SK-N-SH (cell line): Measurements from ENCODE around the gene NOTUM. TPM values are rescaled to one million over a fixed set of nuclear protein-coding genes. Genes with fewer than 3 reads are reported as not detected.
A peak's percentile ranks its signal among the peaks of the same experiment; 100 is the strongest.

Source experiments
- CTCF ChIA-PET: fragments of 300-600, 350-600 bp; formaldehyde crosslinking; extraction: SDS; loops from one replicate; lab custom pipeline; 2021; lab: Yijun Ruan, JAX
- POLR2A ChIA-PET: fragments of 350-600 bp; sonication (Branson Sonifier 250); formaldehyde crosslinking; extraction: SDS; loops from one replicate; lab custom pipeline; 2020; ENCODE audit warnings: antibody characterized with exemption, inconsistent platforms; lab: Yijun Ruan, JAX
- DNase-seq: peaks from one replicate; pipeline ENCODE4 v3.0.0; 2012
- H2AFZ ChIP-seq: fragments of 200-600 bp; sonication (generic); 2 replicates; pipeline ENCODE4 v1.8.1; 2016; ENCODE audit warnings: antibody characterized with exemption, mild to moderate bottlenecking, low read depth
- H3F3A ChIP-seq: fragments of 200-600 bp; sonication (generic); replicated peaks from 2 replicates; pipeline ENCODE3; 2016; ENCODE audit warnings: antibody characterized with exemption, mild to moderate bottlenecking; ENCODE audit not compliant: insufficient read depth
- H3K27ac ChIP-seq, 2 experiments: fragments of 200-500 bp in 1 of 2; fragments of 200-600 bp in 1 of 2; sonication (Bioruptor generic) in 1 of 2; sonication (generic), shearing (Covaris generic) in 1 of 2; 2 replicates each; pipeline versions ENCODE4 v1.5.1 to v1.6.1; 2014 to 2016; ENCODE audit warnings: low read depth in 2 of 2, inconsistent platforms in 1 of 2, low read length in 1 of 2, mild to moderate bottlenecking in 1 of 2, mixed read lengths in 1 of 2
- H3K27me3 ChIP-seq: fragments of 200-600 bp; sonication (generic), shearing (Covaris generic); 2 replicates; pipeline ENCODE4 v1.6.1; 2016; ENCODE audit warnings: mixed run types; ENCODE audit not compliant: insufficient read depth
- H3K36me3 ChIP-seq, 2 experiments: fragments of 200-500 bp in 1 of 2; fragments of 200-600 bp in 1 of 2; sonication (Bioruptor generic) in 1 of 2; sonication (generic) in 1 of 2; replicated peaks in 1 of 2; 2 replicates each; pipeline versions ENCODE3 to v1.5.1; 2014 to 2016; ENCODE audit warnings: low read length in 1 of 2, mild to moderate bottlenecking in 1 of 2; ENCODE audit not compliant: insufficient read depth in 2 of 2, control insufficient read depth in 1 of 2
- H3K4me1 ChIP-seq, 2 experiments: fragments of 200-500 bp in 1 of 2; fragments of 200-600 bp in 1 of 2; sonication (Bioruptor generic) in 1 of 2; sonication (generic), shearing (Covaris generic) in 1 of 2; 2 replicates each; pipeline versions ENCODE4 v1.5.1 to v1.6.1; 2014 to 2016; ENCODE audit warnings: low read depth in 1 of 2, low read length in 1 of 2, mixed run types in 1 of 2; ENCODE audit not compliant: insufficient read depth in 2 of 2, control insufficient read depth in 1 of 2
- H3K4me2 ChIP-seq: fragments of 200-600 bp; sonication (generic), shearing (Covaris generic); 2 replicates; pipeline ENCODE4 v1.6.1; 2017; ENCODE audit warnings: mixed run types
- H3K4me3 ChIP-seq, 2 experiments: fragments of 200-500 bp in 1 of 2; fragments of 200-600 bp in 1 of 2; sonication (Bioruptor generic) in 1 of 2; sonication (generic), shearing (Covaris generic) in 1 of 2; 2 replicates each; pipeline versions ENCODE4 v1.5.1 to v1.8.1; 2014 to 2016; ENCODE audit warnings: low read depth in 2 of 2, inconsistent platforms in 1 of 2, low read length in 1 of 2, mild to moderate bottlenecking in 1 of 2, mixed read lengths in 1 of 2, moderate library complexity in 1 of 2
- H3K79me2 ChIP-seq: fragments of 200-600 bp; sonication (generic); 2 replicates; pipeline ENCODE4 v1.8.1; 2017; ENCODE audit warnings: mild to moderate bottlenecking; ENCODE audit not compliant: insufficient read depth
- H3K9ac ChIP-seq: fragments of 200-600 bp; sonication (generic); 2 replicates; pipeline ENCODE4 v1.6.1; 2017; ENCODE audit warnings: mixed run types
- H3K9me2 ChIP-seq: fragments of 200-600 bp; sonication (generic); 2 replicates; pipeline ENCODE4 v1.6.1; 2017; ENCODE audit warnings: mixed run types
- H3K9me3 ChIP-seq: fragments of 200-600 bp; sonication (generic); 2 replicates; pipeline ENCODE4 v1.6.1; 2017; ENCODE audit warnings: mixed run types, mild to moderate bottlenecking, moderate library complexity
- H4K20me1 ChIP-seq: fragments of 200-600 bp; sonication (generic); 2 replicates; pipeline ENCODE4 v1.6.1; 2017; ENCODE audit warnings: mild to moderate bottlenecking, mixed run types; ENCODE audit not compliant: insufficient read depth
- CHD2 ChIP-seq: fragments of 150-350 bp; IDR thresholded peaks from 2 replicates; pipeline ENCODE4 v1.6.1; 2018; ENCODE audit warnings: low read length; ENCODE audit not compliant: partially characterized antibody
- CTCF ChIP-seq: fragments of 200-600 bp; sonication (generic); IDR thresholded peaks from 2 replicates; pipeline ENCODE4 v1.6.1; 2017; ENCODE audit warnings: antibody characterized with exemption, mild to moderate bottlenecking, moderate library complexity
- EP300 ChIP-seq, 2 experiments: IDR thresholded peaks; 2 replicates each; pipeline versions ENCODE4 v1.4.0 to v1.6.1; 2012; ENCODE audit warnings: borderline replicate concordance in 1 of 2, low read depth in 1 of 2, low read length in 1 of 2
- IRF3 ChIP-seq: fragments of 150-350 bp; IDR thresholded peaks from 2 replicates; pipeline ENCODE4 v1.6.1; 2016; ENCODE audit warnings: mild to moderate bottlenecking, low read depth, low read length
- JUND ChIP-seq: IDR thresholded peaks from 2 replicates; pipeline ENCODE4 v1.4.0; 2012
- MEF2A ChIP-seq: IDR thresholded peaks from 2 replicates; pipeline ENCODE4 v1.4.0; 2012; ENCODE audit warnings: low read depth, borderline replicate concordance
- MXI1 ChIP-seq: IDR thresholded peaks from 2 replicates; pipeline ENCODE4 v1.6.1; 2012; ENCODE audit warnings: mild to moderate bottlenecking, low read depth, low read length, improper control_type of control experiment
- NRF1 ChIP-seq: IDR thresholded peaks from 2 replicates; pipeline ENCODE4 v1.6.1; 2012; ENCODE audit warnings: low read depth, mild to moderate bottlenecking, low read length
- POLR2AphosphoS5 ChIP-seq: IDR thresholded peaks from 2 replicates; pipeline ENCODE4 v1.6.1; 2012; ENCODE audit warnings: low read depth, low read length
- RFX5 ChIP-seq: IDR thresholded peaks from 2 replicates; pipeline ENCODE4 v1.6.1; 2012; ENCODE audit warnings: mild to moderate bottlenecking, improper control_type of control experiment, low read length
- SIN3A ChIP-seq: IDR thresholded peaks from 2 replicates; pipeline ENCODE4 v1.6.1; 2012; ENCODE audit warnings: low read depth, mild to moderate bottlenecking, low read length, moderate library complexity, borderline replicate concordance
- TCF12 ChIP-seq: IDR thresholded peaks from 2 replicates; pipeline ENCODE4 v1.4.0; 2012
- YY1 ChIP-seq: IDR thresholded peaks from 2 replicates; pipeline ENCODE4 v1.4.0; 2012; ENCODE audit warnings: low read depth, mild to moderate bottlenecking
- WGBS: methylation state at CpG from one replicate; pipeline ENCODE4 v1.1.6; 2017; ENCODE audit warnings: low lambda C conversion rate; 5-methylcytosine and 5-hydroxymethylcytosine counted together
- polyA plus RNA-seq, 3 experiments: library from polyadenylated mRNA; depleted of rRNA; stranded (reverse); fragments of >200 nt; gene quantifications; 2 replicates each; pipeline ENCODE4 v1.2.3, GENCODE V29; 2012
- TF ChIP-seq, protein P1 (sequence below): IDR thresholded peaks from 2 replicates; pipeline ENCODE4 v1.4.0; 2012; ENCODE audit warnings: low read depth, borderline replicate concordance
- TF ChIP-seq, protein P2 (sequence below): IDR thresholded peaks from 2 replicates; pipeline ENCODE4 v1.6.1; 2012; ENCODE audit warnings: mild to moderate bottlenecking, low read depth, low read length, moderate library complexity

Gene NOTUM
- polyA plus RNA-seq, 1 of the 3 experiments (the other 2 are of a cell fraction), result 0.33 TPM

DNA sequence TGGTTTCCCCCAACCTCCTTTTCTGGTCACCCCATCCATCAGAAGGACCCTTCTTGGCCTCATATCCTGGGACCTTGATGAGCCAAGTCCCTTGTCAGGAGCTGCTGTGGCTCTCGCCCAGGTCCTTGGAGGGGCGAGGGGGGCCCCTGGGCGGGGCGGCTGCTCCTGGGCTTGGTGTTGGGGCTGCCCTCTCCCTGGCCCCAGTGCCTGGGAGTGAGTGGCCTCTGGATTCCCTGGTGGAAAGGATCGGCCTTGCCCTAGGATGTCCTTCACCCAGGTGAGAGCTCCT is 6.2 kb upstream of the NOTUM start:
- 94% methylated on average over 4 of the region's 5 CpGs for WGBS
- no peaks in the 10 kb centered on the region for H4K20me1 ChIP-seq
- no peaks in the 10 kb centered on the region for H3K36me3 ChIP-seq
- ChIA-PET POLR2A (interaction anchor here (0.8 to 2.6 kb wide), 6 partner anchors 10 to 139 kb away, joined by 3 to 11 read pairs (median 4); partner anchors contain the start of genes ASPSCR1, CENPX and LRRC45), CTCF (interaction anchor here (1.0 to 14.5 kb wide), 9 partner anchors 7 to 238 kb away, joined by 3 to 1216 read pairs (median 6); partner anchors contain the start of genes ASPSCR1, CENPX, DCXR and LRRC45)
- peaks cover 0 to 31% of the 10 kb centered on the region in 2 experiments; a peak in 1 of 4 replicates for H3K4me1 ChIP-seq
- H3K27me3 ChIP-seq, result 0 out of 2 replicates have a peak, but pooled peaks cover 3% of the 10 kb centered on the region
- TF ChIP-seq NRF1 (no peak), JUND (no peak), SIN3A (no peak), CHD2 (no peak), EP300 (IDR thresholded peaks at IDR 0.05; ENCODE audit: borderline replicate concordance in 1 of 2, low read depth in 1 of 2, low read length in 1 of 2) (no peak), YY1 (no peak), TCF12 (no peak), CTCF (no peak), RFX5 (no peak), IRF3 (no peak), MEF2A (no peak), MXI1 (no peak), POLR2AphosphoS5 (no peak)
- TF ChIP-seq, protein P1, sequence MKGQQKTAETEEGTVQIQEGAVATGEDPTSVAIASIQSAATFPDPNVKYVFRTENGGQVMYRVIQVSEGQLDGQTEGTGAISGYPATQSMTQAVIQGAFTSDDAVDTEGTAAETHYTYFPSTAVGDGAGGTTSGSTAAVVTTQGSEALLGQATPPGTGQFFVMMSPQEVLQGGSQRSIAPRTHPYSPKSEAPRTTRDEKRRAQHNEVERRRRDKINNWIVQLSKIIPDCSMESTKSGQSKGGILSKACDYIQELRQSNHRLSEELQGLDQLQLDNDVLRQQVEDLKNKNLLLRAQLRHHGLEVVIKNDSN, result no peak
- TF ChIP-seq, protein P2, sequence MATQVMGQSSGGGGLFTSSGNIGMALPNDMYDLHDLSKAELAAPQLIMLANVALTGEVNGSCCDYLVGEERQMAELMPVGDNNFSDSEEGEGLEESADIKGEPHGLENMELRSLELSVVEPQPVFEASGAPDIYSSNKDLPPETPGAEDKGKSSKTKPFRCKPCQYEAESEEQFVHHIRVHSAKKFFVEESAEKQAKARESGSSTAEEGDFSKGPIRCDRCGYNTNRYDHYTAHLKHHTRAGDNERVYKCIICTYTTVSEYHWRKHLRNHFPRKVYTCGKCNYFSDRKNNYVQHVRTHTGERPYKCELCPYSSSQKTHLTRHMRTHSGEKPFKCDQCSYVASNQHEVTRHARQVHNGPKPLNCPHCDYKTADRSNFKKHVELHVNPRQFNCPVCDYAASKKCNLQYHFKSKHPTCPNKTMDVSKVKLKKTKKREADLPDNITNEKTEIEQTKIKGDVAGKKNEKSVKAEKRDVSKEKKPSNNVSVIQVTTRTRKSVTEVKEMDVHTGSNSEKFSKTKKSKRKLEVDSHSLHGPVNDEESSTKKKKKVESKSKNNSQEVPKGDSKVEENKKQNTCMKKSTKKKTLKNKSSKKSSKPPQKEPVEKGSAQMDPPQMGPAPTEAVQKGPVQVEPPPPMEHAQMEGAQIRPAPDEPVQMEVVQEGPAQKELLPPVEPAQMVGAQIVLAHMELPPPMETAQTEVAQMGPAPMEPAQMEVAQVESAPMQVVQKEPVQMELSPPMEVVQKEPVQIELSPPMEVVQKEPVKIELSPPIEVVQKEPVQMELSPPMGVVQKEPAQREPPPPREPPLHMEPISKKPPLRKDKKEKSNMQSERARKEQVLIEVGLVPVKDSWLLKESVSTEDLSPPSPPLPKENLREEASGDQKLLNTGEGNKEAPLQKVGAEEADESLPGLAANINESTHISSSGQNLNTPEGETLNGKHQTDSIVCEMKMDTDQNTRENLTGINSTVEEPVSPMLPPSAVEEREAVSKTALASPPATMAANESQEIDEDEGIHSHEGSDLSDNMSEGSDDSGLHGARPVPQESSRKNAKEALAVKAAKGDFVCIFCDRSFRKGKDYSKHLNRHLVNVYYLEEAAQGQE, result no peak
- H3F3A ChIP-seq, result peaks cover 13% of the 10 kb centered on the region
- no peak overlapping the region for H2AFZ ChIP-seq
- no peaks in the 10 kb centered on the region for H3K9me3 ChIP-seq
- no peaks in the 10 kb centered on the region for H3K9me2 ChIP-seq
- no peaks in the 10 kb centered on the region for H3K79me2 ChIP-seq
- no peak overlapping the region for H3K4me3 ChIP-seq
- H3K9ac ChIP-seq, result no peak overlapping the region
- no peak overlapping the region for H3K4me2 ChIP-seq
- peak overlapping the region in 1 of 2 experiments; percentile 84; a peak in 2 of 4 replicates for H3K27ac ChIP-seq
- DNase-seq, result no peak
